Bronchial epithelial cell (primary cell): ENCODE data around the gene COPA. TPM values are rescaled to one million over a fixed set of nuclear protein-coding genes. Genes with fewer than 3 reads are reported as not detected.

Source experiments
- DNase-seq: peaks from one replicate; pipeline ENCODE4 v3.0.0-alpha.2; 2010; ENCODE audit warnings: low read depth
- FAIRE-seq: peaks from 2 replicates; lab custom pipeline; 2011; peaks lifted over from hg19 to GRCh38; lab: Jason Lieb, UNC
- H3K27me3 ChIP-seq: 2 replicates; pipeline ENCODE4 v1.5.1; 2011; ENCODE audit warnings: low read length; ENCODE audit not compliant: control insufficient read depth, insufficient read depth
- H3K36me3 ChIP-seq: 2 replicates; pipeline ENCODE4 v1.5.1; 2011; ENCODE audit warnings: low read length; ENCODE audit not compliant: control insufficient read depth, insufficient read depth
- H3K4me3 ChIP-seq: 2 replicates; pipeline ENCODE4 v1.5.1; 2011; ENCODE audit warnings: mild to moderate bottlenecking, low read depth, low read length, control low read depth
- total RNA-seq: library from RNA; depleted of rRNA; stranded (reverse); fragments of >200 nt; gene quantifications from 2 replicates; pipeline ENCODE4 v1.2.1, GENCODE V29; 2014
- TF ChIP-seq, protein P1 (sequence below): IDR thresholded peaks from 2 replicates; pipeline ENCODE4 v1.5.1; 2011; ENCODE audit warnings: mild to moderate bottlenecking, moderate library complexity, low read length, control low read depth, inconsistent platforms; ENCODE audit not compliant: insufficient read depth, severe bottlenecking

Gene COPA
- total RNA-seq, 1 donor from 2014 or later, result 136 TPM

DNA sequence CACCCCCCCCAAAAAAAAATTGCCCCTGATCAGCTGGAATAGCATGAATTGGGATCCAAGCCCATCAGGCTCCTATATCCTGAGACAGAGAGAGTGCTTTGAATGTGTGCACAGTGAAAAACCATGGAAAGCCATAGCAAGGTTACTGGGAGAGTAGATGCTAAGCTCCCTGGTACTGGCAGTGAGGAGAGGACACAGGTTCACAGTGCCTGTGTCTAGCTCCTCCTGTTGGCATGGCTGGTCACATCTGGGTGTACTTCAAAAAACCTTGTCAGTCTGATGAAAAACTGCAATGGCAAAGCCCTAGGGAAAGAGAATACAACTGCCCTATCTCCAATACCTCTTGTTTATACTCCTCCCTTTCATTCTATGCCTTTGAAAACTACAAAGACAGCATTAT is 12.9 kb downstream of the COPA start:
- H3K27me3 ChIP-seq, result no peaks in the 10 kb centered on the region
- DNase-seq, result no peak
- TF ChIP-seq, protein P1, sequence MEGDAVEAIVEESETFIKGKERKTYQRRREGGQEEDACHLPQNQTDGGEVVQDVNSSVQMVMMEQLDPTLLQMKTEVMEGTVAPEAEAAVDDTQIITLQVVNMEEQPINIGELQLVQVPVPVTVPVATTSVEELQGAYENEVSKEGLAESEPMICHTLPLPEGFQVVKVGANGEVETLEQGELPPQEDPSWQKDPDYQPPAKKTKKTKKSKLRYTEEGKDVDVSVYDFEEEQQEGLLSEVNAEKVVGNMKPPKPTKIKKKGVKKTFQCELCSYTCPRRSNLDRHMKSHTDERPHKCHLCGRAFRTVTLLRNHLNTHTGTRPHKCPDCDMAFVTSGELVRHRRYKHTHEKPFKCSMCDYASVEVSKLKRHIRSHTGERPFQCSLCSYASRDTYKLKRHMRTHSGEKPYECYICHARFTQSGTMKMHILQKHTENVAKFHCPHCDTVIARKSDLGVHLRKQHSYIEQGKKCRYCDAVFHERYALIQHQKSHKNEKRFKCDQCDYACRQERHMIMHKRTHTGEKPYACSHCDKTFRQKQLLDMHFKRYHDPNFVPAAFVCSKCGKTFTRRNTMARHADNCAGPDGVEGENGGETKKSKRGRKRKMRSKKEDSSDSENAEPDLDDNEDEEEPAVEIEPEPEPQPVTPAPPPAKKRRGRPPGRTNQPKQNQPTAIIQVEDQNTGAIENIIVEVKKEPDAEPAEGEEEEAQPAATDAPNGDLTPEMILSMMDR, result no peak
- H3K4me3 ChIP-seq, result no peak overlapping the region
- peaks cover 17% of the 10 kb centered on the region for H3K36me3 ChIP-seq
- no peak for FAIRE-seq

DNA sequence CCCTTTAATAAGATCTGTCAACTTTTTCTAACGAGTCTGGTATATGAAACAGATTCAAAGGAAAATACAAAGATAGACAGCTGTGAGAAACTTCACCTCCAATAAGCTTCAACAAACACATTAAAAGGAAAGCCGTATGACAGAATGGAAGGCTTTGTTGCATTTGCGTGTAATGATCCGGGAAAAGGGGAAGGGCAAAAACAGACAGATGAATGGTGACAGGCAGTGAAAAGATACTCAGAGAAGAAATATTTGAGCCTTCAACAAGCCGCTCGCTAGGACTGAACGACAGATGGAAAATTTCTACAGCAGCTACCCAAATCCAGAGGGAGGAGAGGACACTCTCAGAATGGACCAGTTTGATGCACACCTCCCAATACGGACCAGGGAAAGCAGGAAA is 14.9 kb downstream of the COPA start:
- H3K27me3 ChIP-seq, result no peaks in the 10 kb centered on the region
- peaks cover 17% of the 10 kb centered on the region for H3K36me3 ChIP-seq
- FAIRE-seq, result no peak
- TF ChIP-seq, protein P1, result no peak
- H3K4me3 ChIP-seq, result no peak overlapping the region
- no peak for DNase-seq

DNA sequence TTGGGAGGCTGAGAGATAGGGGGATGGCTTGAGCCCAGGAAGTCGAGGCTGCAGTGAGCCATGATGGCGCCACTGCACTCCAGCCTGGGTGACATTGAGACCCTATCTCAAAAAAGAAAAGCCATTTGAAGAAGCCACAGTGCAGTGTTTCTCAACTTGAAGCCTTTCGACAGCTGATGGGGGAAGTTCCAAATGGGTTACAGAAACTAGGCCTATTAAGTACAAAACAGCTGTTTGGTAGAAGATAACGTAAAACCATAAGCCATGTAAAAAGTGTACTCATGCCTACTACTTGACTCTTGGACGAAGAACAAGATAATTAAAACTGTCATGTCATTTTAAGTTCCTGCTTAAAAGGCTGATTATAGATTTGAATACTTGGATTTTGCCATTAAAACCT is 16.6 kb downstream of the COPA start:
- H3K4me3 ChIP-seq, result no peak overlapping the region
- TF ChIP-seq, protein P1, result no peak
- DNase-seq (no peak), FAIRE-seq (no peak)
- peaks cover 15% of the 10 kb centered on the region for H3K36me3 ChIP-seq
- no peaks in the 10 kb centered on the region for H3K27me3 ChIP-seq

DNA sequence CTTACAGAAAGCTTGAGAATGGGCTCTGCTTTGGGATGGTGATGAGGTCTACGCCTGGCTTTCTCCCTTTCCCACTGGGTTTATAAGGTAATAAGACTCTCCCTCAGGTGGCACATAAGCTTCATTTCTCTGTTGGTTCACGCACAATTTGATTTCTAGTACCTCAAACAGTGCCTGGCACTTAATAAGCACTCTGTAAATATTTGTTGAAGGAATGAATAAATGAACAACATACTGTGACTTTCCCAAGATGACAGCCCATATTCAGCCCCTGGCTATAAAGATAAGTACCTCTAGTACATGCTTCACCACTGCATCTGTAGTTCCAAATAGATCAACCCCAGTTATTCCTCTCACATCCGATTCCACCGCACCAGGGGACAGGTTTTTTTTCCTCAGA is 17.8 kb downstream of the COPA start:
- no peak for FAIRE-seq
- Histone ChIP-seq H3K27me3 (no peaks in the 10 kb centered on the region), H3K36me3 (peaks cover 14% of the 10 kb centered on the region), H3K4me3 (no peak overlapping the region)
- no peak for DNase-seq
- TF ChIP-seq, protein P1, result no peak

DNA sequence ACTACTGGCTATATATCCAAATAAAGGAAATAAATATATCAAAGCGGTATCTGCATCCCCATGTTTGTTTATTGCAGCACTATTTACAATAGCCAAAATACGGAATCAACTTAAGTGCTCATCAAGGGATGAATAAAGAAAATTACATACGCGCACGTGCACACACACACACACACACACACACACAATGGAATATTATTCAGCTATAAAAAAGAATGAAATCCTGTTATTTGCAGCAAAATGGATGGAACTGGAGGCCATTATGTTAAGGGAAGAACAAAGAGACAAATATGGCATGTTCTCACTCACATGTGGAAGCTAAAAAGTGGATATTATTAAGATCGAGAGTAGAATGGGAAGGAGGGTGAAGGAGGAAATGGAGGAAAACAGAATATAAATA is 20.2 kb downstream of the COPA start:
- FAIRE-seq, result no peak

DNA sequence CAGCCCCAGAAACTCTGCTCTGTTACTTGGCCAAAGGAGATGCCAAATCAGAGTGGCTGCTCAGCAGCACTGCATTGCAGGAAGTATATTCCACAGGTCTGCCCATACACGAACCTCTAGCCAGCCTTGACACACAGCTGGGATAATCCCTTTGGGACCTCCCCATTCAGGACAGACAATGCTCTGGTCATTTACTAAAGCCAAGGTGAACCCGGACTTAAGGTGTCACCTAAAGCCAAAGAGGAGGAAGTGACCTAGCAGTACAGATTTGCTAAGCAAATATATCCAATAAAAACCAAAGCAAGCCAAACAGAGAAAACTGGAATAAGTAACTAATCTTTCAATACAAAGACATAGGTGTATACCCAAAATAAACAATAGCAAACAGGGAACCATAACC is 27.7 kb downstream of the COPA start:
- Histone ChIP-seq H3K27me3 (no peaks in the 10 kb centered on the region), H3K4me3 (no peak overlapping the region), H3K36me3 (peaks cover 15% of the 10 kb centered on the region)
- FAIRE-seq, result no peak
- TF ChIP-seq, protein P1, result no peak
- DNase-seq, result no peak

More for the DNA sequence above, 20.2 kb downstream of the COPA start:
- Histone ChIP-seq H3K4me3 (no peak overlapping the region), H3K36me3 (peaks cover 6% of the 10 kb centered on the region), H3K27me3 (no peaks in the 10 kb centered on the region)
- TF ChIP-seq, protein P1, result no peak
- no peak for DNase-seq
